Measurements from ENCODE around the gene TMTC1. TPM values are rescaled to one million over a fixed set of nuclear protein-coding genes. Genes with fewer than 3 reads are reported as not detected.

TMTC1 gene
- total RNA-seq, 1 experiment from 2014 or later, result 6.1 TPM

DNA sequence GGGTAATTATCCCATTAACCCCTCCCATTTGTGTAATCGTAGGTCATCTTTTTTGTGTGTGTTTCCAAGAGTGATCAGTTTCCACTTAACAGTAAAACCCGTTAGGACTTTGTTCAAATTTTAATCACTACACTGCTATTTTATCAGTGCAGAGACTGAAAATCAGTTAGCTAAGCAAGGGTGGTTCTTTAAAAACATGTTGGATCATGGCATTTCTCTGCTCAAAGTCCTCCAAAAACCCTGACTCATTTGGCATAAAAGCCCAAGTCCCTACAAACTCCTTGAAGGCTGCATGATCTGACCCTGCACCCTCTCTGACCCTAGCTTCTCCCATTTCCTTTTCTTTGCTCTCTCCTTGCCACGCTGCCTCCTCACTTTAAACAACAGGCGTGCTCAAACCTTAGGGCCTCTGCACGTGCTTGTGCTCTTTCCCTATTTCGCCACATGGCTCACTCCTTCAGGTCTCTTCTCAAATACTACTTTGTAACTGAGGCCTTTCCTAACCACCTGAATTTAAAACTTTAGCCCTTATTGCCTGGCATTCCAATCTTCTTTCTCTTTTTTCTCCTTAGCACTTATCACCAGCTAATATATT lies 273.1 kb downstream of the TMTC1 start:
- DNase-seq (ENCODE audit: low spot score), result no peak
- intact Hi-C loops (cut with micrococcal nuclease; ENCODE audit: unreplicated experiment), result loop anchor here (10.0 kb wide), 2 partner anchors 196 to 426 kb away; no protein-coding TSS in a partner anchor
- TF ChIP-seq EZH2 (IDR thresholded peaks at IDR 0.05; ENCODE audit: borderline replicate concordance, low read depth, low read length, poor library complexity, severe bottlenecking), result no peak
- TF ChIP-seq CTCF (conservative IDR thresholded peaks at IDR 0.05; ENCODE audit: low read depth, low read length), result no peak
- Histone ChIP-seq H3K27me3 (replicated peaks; ENCODE audit: insufficient read depth, low read depth, low read length, poor library complexity) (no peaks in the 10 kb centered on the region), H3K4me3 (ENCODE audit: low read depth, low read length, poor library complexity, severe bottlenecking) (no peak overlapping the region), H3K9me3 (ENCODE audit: low read depth, low read length, poor library complexity, severe bottlenecking) (no peaks in the 10 kb centered on the region), H3K4me1 (ENCODE audit: insufficient read depth, low read length, poor library complexity, severe bottlenecking) (no peaks in the 10 kb centered on the region), H3K27ac (ENCODE audit: low read depth, low read length, poor library complexity, severe bottlenecking) (no peak overlapping the region), H3K36me3 (ENCODE audit: insufficient read depth, low read length, poor library complexity, severe bottlenecking) (no peaks in the 10 kb centered on the region)
- no TSS peak for BruUV-seq (replicated peaks)
- CTCF ChIA-PET, result no interaction called here
- POLR2A ChIA-PET (ENCODE audit: low non-redundant PET), result no interaction called here

DNA sequence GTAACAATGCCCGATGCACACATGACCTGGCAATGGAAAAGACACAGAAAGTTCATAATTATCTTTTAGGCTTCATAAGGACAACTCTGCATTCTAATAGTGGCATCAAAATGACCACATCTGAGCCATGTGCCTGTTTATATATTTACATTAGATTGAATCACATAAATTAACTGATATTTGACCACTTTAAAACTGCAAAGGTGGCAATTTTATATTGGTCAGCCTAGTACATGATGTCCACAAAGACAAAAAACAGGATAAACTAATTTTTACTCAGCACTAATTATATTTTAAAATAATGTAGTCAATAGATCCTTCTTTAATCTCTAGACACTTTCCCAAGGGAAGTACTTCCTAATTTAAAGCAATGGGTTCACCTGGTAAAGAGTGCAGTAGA lies 274.2 kb downstream of the TMTC1 start:
- H3K4me3 ChIP-seq (ENCODE audit: low read depth, low read length, poor library complexity, severe bottlenecking), result no peak overlapping the region
- DNase-seq (ENCODE audit: low spot score), result no peak
- H3K27ac ChIP-seq (ENCODE audit: low read depth, low read length, poor library complexity, severe bottlenecking), result no peak overlapping the region
- BruUV-seq (replicated peaks), result no TSS peak
- intact Hi-C loops (cut with micrococcal nuclease; ENCODE audit: unreplicated experiment), result no loop called here
- no peaks in the 10 kb centered on the region for H3K4me1 ChIP-seq (ENCODE audit: insufficient read depth, low read length, poor library complexity, severe bottlenecking)
- POLR2A ChIA-PET (ENCODE audit: low non-redundant PET), result no interaction called here
- no peak for TF ChIP-seq CTCF (conservative IDR thresholded peaks at IDR 0.05; ENCODE audit: low read depth, low read length)
- TF ChIP-seq EZH2 (IDR thresholded peaks at IDR 0.05; ENCODE audit: borderline replicate concordance, low read depth, low read length, poor library complexity, severe bottlenecking), result no peak
- H3K27me3 ChIP-seq (replicated peaks; ENCODE audit: insufficient read depth, low read depth, low read length, poor library complexity), result no peaks in the 10 kb centered on the region
- H3K9me3 ChIP-seq (ENCODE audit: low read depth, low read length, poor library complexity, severe bottlenecking), result no peaks in the 10 kb centered on the region
- no peaks in the 10 kb centered on the region for H3K36me3 ChIP-seq (ENCODE audit: insufficient read depth, low read length, poor library complexity, severe bottlenecking)
- CTCF ChIA-PET, result no interaction called here

DNA sequence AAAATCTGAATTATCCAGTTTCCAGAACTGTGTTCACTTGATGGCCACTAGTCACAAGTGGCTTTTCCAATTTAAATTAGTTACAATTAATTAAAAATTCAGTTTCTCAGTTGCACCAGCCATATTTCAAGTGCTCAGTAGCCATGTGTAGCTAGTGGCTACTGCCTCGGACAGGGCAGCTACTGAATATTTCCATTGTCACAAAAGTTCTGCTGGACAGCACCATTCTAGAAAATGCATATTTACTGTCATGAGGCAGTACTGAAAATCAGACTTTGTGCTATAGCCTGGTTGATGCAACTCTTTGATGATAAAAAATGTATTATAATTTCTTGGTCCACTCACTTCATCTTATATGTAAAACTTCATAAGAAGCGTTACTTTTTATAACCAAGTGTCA lies 274.8 kb downstream of the TMTC1 start:
- no TSS peak for BruUV-seq (replicated peaks)
- no peaks in the 10 kb centered on the region for H3K9me3 ChIP-seq (ENCODE audit: low read depth, low read length, poor library complexity, severe bottlenecking)
- no peaks in the 10 kb centered on the region for H3K36me3 ChIP-seq (ENCODE audit: insufficient read depth, low read length, poor library complexity, severe bottlenecking)
- H3K27me3 ChIP-seq (replicated peaks; ENCODE audit: insufficient read depth, low read depth, low read length, poor library complexity), result no peaks in the 10 kb centered on the region
- no peak for DNase-seq (ENCODE audit: low spot score)
- H3K4me3 ChIP-seq (ENCODE audit: low read depth, low read length, poor library complexity, severe bottlenecking), result no peak overlapping the region
- ChIA-PET CTCF (no interaction called here), POLR2A (ENCODE audit: low non-redundant PET) (no interaction called here)
- TF ChIP-seq CTCF (conservative IDR thresholded peaks at IDR 0.05; ENCODE audit: low read depth, low read length) (no peak), EZH2 (IDR thresholded peaks at IDR 0.05; ENCODE audit: borderline replicate concordance, low read depth, low read length, poor library complexity, severe bottlenecking) (no peak)
- intact Hi-C loops (cut with micrococcal nuclease; ENCODE audit: unreplicated experiment), result no loop called here
- no peaks in the 10 kb centered on the region for H3K4me1 ChIP-seq (ENCODE audit: insufficient read depth, low read length, poor library complexity, severe bottlenecking)
- H3K27ac ChIP-seq (ENCODE audit: low read depth, low read length, poor library complexity, severe bottlenecking), result no peak overlapping the region
